ENCODE data around the gene TMA7B. TPM values are rescaled to one million over a fixed set of nuclear protein-coding genes. Genes with fewer than 3 reads are reported as not detected.

Gene TMA7B
- total RNA-seq, 2 donors from 2014 or later, result 0.20 TPM; not detected in 1

GRCh38 chr22:39999144-39999757 is 39.1 kb downstream of the TMA7B start:
- intact Hi-C loops (cut with DNase I), result no loop called here
- Histone ChIP-seq H3K27me3 (peaks cover 7% of the 10 kb centered on the region), H3K27ac (peak overlapping the region; percentile 71), H3K9me3 (no peaks in the 10 kb centered on the region), H3K4me1 (peaks cover 13% of the 10 kb centered on the region), H3K9ac (ENCODE audit: low read depth in 2 of 2, low read length in 2 of 2) (no peak overlapping the region), H3K36me3 (no peaks in the 10 kb centered on the region), H3K4me3 (no peak overlapping the region)
- DNase-seq, result peak; percentile 79
- TF ChIP-seq, protein P1, sequence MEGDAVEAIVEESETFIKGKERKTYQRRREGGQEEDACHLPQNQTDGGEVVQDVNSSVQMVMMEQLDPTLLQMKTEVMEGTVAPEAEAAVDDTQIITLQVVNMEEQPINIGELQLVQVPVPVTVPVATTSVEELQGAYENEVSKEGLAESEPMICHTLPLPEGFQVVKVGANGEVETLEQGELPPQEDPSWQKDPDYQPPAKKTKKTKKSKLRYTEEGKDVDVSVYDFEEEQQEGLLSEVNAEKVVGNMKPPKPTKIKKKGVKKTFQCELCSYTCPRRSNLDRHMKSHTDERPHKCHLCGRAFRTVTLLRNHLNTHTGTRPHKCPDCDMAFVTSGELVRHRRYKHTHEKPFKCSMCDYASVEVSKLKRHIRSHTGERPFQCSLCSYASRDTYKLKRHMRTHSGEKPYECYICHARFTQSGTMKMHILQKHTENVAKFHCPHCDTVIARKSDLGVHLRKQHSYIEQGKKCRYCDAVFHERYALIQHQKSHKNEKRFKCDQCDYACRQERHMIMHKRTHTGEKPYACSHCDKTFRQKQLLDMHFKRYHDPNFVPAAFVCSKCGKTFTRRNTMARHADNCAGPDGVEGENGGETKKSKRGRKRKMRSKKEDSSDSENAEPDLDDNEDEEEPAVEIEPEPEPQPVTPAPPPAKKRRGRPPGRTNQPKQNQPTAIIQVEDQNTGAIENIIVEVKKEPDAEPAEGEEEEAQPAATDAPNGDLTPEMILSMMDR (IDR thresholded peaks at IDR 0.05), result no peak

DNA sequence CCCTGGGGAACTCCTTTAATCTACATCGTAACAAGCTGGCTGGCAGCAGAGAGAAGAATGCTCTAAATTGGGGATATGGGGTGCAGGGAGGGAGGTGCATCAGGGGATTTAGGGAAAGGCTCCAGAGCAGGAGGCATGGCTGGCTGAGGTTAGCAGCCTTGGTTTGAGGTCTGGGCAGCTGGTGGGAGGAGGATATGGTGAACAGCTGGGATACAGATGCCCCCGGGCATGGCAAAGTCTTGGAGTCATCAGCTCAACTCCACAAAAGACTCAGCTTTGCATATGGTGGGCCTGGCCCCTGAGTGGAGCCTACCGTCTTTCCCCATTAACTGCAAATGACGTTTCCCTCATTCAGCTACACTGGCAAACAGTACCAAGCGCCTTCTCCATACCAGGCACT is 40.0 kb downstream of the TMA7B start:
- no peak for DNase-seq

DNA sequence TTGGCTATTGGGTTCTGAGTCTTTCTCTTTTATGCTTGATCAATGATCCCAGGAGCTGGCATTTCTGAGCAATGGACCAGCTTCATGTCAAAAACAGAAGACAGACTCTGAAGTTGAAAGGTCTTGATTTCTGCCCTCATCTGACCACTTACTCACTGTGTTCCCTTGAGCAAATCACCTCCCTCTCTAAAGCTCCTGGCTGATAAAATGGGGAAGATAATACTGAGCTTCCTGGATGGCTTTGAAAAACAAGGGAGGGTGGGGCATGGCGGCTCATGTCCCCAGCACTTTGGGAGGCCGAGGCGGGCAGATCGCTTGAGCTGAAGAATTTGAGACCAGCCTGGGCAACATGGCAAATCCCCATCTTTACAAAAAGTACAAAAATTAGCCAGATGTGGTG is 40.9 kb downstream of the TMA7B start:
- H3K4me1 ChIP-seq, result peaks cover 13% of the 10 kb centered on the region
- H3K27me3 ChIP-seq, result no peaks in the 10 kb centered on the region
- H3K27ac ChIP-seq, result no peak overlapping the region
- intact Hi-C loops (cut with DNase I), result no loop called here
- TF ChIP-seq, protein P1 (IDR thresholded peaks at IDR 0.05), result no peak
- H3K9ac ChIP-seq (ENCODE audit: low read depth in 2 of 2, low read length in 2 of 2), result no peak overlapping the region
- H3K4me3 ChIP-seq, result no peak overlapping the region
- no peaks in the 10 kb centered on the region for H3K9me3 ChIP-seq
- no peak for DNase-seq
- H3K36me3 ChIP-seq, result no peaks in the 10 kb centered on the region

More for the DNA sequence above, 40.0 kb downstream of the TMA7B start:
- H3K27ac ChIP-seq, result no peak overlapping the region
- H3K4me1 ChIP-seq, result peaks cover 13% of the 10 kb centered on the region
- no peak overlapping the region for H3K9ac ChIP-seq (ENCODE audit: low read depth in 2 of 2, low read length in 2 of 2)
- H3K36me3 ChIP-seq, result no peaks in the 10 kb centered on the region
- H3K4me3 ChIP-seq, result no peak overlapping the region
- intact Hi-C loops (cut with DNase I), result no loop called here
- H3K9me3 ChIP-seq, result no peaks in the 10 kb centered on the region
- peaks cover 4% of the 10 kb centered on the region for H3K27me3 ChIP-seq
- TF ChIP-seq, protein P1 (IDR thresholded peaks at IDR 0.05), result no peak

DNA sequence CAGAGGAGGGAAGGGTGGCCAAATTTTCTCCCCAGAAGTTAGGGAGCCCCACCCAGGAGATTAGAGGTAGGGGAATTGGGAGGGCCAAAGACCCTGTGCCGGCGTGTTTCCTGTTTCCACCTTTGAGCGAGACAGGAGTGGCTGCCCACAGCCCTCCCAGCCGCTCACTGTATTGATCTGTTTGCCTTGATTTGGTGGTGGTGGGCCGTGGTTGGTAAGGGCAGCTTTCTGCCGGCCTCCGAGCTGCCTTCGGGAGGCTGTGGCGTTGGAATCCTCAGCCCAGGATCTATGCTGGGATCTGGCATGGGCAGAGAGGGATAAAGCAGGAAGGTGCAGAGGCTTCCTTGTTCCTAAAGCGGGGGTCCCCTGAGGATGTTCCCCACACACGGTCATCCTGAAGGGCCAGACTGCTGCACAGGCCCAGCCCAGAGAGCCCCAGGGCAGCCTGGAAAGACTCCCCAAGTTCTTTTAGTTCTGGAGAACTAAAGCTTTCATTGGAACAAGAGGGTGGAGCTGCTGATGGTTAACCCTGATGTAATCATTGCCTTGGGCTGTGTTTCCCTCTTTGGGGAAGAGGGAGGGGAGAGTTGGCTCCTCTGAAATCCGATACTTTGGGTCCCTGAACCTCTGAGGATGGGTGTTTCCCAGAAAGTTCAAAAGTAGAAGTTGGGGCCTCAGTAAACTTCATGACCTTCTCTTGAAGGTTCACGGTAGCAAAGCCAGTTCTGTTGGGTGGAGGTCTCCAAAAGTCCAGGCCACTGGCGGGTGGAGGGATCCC is 41.8 kb downstream of the TMA7B start:
- Histone ChIP-seq H3K36me3 (no peaks in the 10 kb centered on the region), H3K27me3 (no peaks in the 10 kb centered on the region), H3K9ac (ENCODE audit: low read depth in 2 of 2, low read length in 2 of 2) (no peak overlapping the region), H3K9me3 (no peaks in the 10 kb centered on the region), H3K4me3 (no peak overlapping the region), H3K27ac (no peak overlapping the region), H3K4me1 (peaks cover 13% of the 10 kb centered on the region)
- TF ChIP-seq, protein P1 (IDR thresholded peaks at IDR 0.05), result no peak
- no peak for DNase-seq
- intact Hi-C loops (cut with DNase I), result no loop called here

GRCh38 chr22:40002935-40003715 is 42.9 kb downstream of the TMA7B start:
- H3K36me3 ChIP-seq, result no peaks in the 10 kb centered on the region
- no peaks in the 10 kb centered on the region for H3K27me3 ChIP-seq
- H3K4me1 ChIP-seq, result peaks cover 7% of the 10 kb centered on the region
- H3K9ac ChIP-seq (ENCODE audit: low read depth in 2 of 2, low read length in 2 of 2), result no peak overlapping the region
- H3K27ac ChIP-seq, result no peak overlapping the region
- H3K4me3 ChIP-seq, result no peak overlapping the region
- no peaks in the 10 kb centered on the region for H3K9me3 ChIP-seq
- intact Hi-C loops (cut with DNase I), result no loop called here
- TF ChIP-seq, protein P1 (IDR thresholded peaks at IDR 0.05), result no peak
- no peak for DNase-seq

Data from colonic mucosa (tissue), 4 donors.